ENCODE data around the gene DCK.

DNA sequence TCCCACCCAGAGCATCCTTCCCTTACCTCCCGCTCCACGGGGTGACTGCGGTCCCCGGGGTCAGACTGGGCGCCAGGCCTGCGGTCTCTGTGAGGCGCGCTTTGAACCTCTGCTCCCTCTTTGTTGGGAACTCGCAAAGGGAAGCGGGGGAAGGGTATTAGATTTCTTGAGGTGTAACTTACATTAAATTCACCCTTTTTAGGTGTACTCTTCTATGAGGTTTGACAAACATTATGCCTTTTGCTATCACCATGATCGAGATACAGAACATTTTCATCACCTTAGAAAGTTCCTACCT lies 569 bp downstream of the DCK start:
- TF ChIP-seq, protein P1, sequence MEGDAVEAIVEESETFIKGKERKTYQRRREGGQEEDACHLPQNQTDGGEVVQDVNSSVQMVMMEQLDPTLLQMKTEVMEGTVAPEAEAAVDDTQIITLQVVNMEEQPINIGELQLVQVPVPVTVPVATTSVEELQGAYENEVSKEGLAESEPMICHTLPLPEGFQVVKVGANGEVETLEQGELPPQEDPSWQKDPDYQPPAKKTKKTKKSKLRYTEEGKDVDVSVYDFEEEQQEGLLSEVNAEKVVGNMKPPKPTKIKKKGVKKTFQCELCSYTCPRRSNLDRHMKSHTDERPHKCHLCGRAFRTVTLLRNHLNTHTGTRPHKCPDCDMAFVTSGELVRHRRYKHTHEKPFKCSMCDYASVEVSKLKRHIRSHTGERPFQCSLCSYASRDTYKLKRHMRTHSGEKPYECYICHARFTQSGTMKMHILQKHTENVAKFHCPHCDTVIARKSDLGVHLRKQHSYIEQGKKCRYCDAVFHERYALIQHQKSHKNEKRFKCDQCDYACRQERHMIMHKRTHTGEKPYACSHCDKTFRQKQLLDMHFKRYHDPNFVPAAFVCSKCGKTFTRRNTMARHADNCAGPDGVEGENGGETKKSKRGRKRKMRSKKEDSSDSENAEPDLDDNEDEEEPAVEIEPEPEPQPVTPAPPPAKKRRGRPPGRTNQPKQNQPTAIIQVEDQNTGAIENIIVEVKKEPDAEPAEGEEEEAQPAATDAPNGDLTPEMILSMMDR (IDR thresholded peaks at IDR 0.05): no peak
- no peak for TF ChIP-seq POLR2A (IDR thresholded peaks at IDR 0.05)
